ENCODE results near the gene TRIP11. TPM values are rescaled to one million over a fixed set of nuclear protein-coding genes. Genes with fewer than 3 reads are reported as not detected.

TRIP11 gene
- total RNA-seq, 1 donor from 2014 or later: 27.0 TPM

DNA sequence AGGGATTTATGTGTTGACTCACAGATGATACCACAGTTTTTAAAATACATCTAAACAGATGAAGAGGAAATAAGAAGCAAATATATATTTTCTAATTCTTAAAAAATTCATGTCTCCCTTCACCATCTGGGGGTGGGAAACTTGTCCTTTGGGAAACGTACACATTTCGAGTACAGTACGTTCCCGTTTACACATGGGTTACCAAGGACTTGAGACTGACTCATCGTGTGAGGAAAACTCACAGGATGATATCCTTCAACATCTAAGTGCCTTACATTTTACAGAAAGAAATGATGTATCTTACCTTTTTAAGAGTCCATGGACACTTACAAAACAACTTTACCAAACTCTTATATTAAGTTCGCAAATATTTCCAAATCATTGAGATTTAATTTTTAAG lies 76.4 kb downstream of the TRIP11 start:
- H3K36me3 ChIP-seq: peaks cover 0 to 7% of the 10 kb centered on the region in 2 donors
- DNase-seq (ENCODE audit: extremely low spot score in 2 of 2): no peak
- TF ChIP-seq CTCF (IDR thresholded peaks at IDR 0.05) (no peak), POLR2A (IDR thresholded peaks at IDR 0.05) (no peak), POLR2AphosphoS5 (IDR thresholded peaks at IDR 0.05; ENCODE audit: insufficient read depth in 1 of 2, low read depth in 1 of 2) (no peak)
- H3K4me1 ChIP-seq: no peaks in the 10 kb centered on the region
- H3K27me3 ChIP-seq: no peaks in the 10 kb centered on the region
- H3K4me3 ChIP-seq: no peak overlapping the region
- H3K9me3 ChIP-seq: no peaks in the 10 kb centered on the region
- intact Hi-C loops (cut with DNase I): no loop called here
- H3K27ac ChIP-seq: no peak overlapping the region

DNA sequence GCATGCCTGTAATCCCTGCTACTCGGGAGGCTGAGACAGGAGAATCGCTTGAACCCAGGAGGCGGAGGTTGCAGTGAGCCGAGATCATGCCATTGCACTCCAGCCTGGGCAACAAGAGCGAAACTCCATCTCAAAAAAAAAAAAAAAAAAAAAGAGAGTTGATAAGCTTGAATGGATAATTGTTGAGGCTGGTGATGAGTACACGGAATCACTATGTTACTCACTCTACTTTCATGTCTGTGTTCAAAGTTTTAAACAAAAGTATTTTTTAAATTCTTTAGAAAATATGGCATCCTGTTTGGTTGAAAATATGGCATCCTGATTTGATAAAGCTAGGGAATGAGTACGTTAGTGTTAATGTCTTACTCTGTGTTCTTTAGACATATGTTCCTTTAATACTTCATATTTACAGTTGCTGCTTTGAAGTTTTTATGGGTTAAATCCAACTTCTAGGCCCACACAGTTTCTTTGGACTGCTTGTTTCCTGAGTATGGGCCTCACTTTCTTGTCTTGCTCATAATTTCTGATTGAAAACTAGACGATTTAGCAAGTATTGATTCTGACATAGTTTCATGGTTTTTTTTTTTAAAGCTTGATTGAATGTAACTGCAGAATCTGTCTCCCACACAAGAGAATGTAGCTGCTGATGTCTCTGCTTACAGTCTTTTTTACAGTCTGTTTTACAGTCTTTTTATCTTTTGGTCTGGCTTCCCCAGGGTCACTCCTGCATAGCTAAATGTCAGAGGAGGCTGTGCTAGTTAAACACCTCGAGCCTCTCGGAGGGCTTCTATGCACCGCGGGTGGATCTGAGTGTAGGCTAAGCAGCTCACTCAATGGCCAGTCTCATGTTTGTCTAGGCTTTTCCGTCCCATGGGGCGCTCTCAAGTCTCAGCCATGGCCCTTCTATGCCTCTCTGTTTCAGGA lies 78.3 kb downstream of the TRIP11 start:
- Histone ChIP-seq H3K4me3 (no peak overlapping the region), H3K27me3 (no peaks in the 10 kb centered on the region), H3K4me1 (no peaks in the 10 kb centered on the region), H3K9me3 (no peaks in the 10 kb centered on the region), H3K27ac (no peak overlapping the region), H3K36me3 (no peaks in the 10 kb centered on the region)
- TF ChIP-seq CTCF (IDR thresholded peaks at IDR 0.05): no peak
- no peak for TF ChIP-seq POLR2A (IDR thresholded peaks at IDR 0.05)
- no peak for TF ChIP-seq POLR2AphosphoS5 (IDR thresholded peaks at IDR 0.05; ENCODE audit: insufficient read depth in 1 of 2, low read depth in 1 of 2)
- no peak for DNase-seq (ENCODE audit: extremely low spot score in 2 of 2)
- intact Hi-C loops (cut with DNase I): no loop called here

GRCh38 chr14:91957876-91958313 lies 82.0 kb downstream of the TRIP11 start:
- TF ChIP-seq CTCF (IDR thresholded peaks at IDR 0.05): no peak
- no peak for TF ChIP-seq POLR2AphosphoS5 (IDR thresholded peaks at IDR 0.05; ENCODE audit: insufficient read depth in 1 of 2, low read depth in 1 of 2)
- Histone ChIP-seq H3K27me3 (no peaks in the 10 kb centered on the region), H3K4me3 (no peak overlapping the region), H3K4me1 (no peaks in the 10 kb centered on the region), H3K27ac (no peak overlapping the region), H3K36me3 (no peaks in the 10 kb centered on the region), H3K9me3 (no peaks in the 10 kb centered on the region)
- intact Hi-C loops (cut with DNase I): no loop called here
- DNase-seq (ENCODE audit: extremely low spot score in 2 of 2): no peak

DNA sequence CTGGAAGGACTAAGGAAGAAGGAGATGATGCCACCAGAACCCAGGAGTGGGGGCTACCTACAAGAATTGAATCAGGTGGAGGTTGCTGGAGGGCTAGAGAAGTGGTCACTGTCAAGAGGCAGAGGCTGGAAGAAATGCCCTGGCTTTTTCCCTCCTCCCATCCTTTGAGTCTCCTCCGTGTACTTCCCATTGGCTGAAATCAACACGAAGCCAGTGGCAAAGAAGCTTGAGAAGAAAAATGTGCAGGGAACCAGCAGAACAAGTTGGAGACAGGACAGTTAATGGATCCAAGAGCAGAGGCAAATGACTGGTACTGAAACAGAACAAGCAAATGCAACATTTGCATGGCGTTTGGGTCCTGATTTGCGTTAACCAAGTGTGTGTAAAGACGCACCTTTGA lies 83.2 kb downstream of the TRIP11 start:
- no peak for DNase-seq (ENCODE audit: extremely low spot score in 2 of 2)
- H3K4me3 ChIP-seq: no peak overlapping the region
- intact Hi-C loops (cut with DNase I): no loop called here
- no peaks in the 10 kb centered on the region for H3K36me3 ChIP-seq
- no peaks in the 10 kb centered on the region for H3K9me3 ChIP-seq
- TF ChIP-seq POLR2AphosphoS5 (IDR thresholded peaks at IDR 0.05; ENCODE audit: insufficient read depth in 1 of 2, low read depth in 1 of 2): no peak
- no peak for TF ChIP-seq CTCF (IDR thresholded peaks at IDR 0.05)
- TF ChIP-seq POLR2A (IDR thresholded peaks at IDR 0.05): no peak
- no peaks in the 10 kb centered on the region for H3K4me1 ChIP-seq
- no peaks in the 10 kb centered on the region for H3K27me3 ChIP-seq
- H3K27ac ChIP-seq: no peak overlapping the region

DNA sequence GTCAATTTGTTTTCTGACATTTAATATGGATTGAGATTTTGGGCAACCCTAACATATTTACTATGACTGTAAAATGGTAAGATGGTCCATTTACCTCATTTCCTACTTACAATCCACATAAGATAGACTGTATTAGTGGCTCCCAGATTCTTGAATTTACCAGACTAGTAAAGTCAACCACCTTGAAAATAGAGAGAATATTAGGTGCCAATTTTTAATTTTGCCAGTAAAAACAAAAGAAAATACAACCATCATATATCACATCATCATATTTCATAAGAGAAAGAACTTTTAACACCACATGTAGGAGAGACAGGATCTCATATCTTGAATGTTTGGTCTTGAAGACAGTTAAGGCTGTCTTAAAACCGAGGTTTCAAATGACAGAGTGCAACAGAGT lies 84.7 kb downstream of the TRIP11 start:
- DNase-seq (ENCODE audit: extremely low spot score in 2 of 2): no peak
- intact Hi-C loops (cut with DNase I): no loop called here

More for the DNA sequence above, 84.7 kb downstream of the TRIP11 start:
- Histone ChIP-seq H3K36me3 (no peaks in the 10 kb centered on the region), H3K27ac (no peak overlapping the region), H3K27me3 (no peaks in the 10 kb centered on the region), H3K9me3 (no peaks in the 10 kb centered on the region), H3K4me1 (no peaks in the 10 kb centered on the region), H3K4me3 (no peak overlapping the region)
- TF ChIP-seq CTCF (IDR thresholded peaks at IDR 0.05) (no peak), POLR2A (IDR thresholded peaks at IDR 0.05) (no peak), POLR2AphosphoS5 (IDR thresholded peaks at IDR 0.05; ENCODE audit: insufficient read depth in 1 of 2, low read depth in 1 of 2) (no peak)
